KMS-11 (cell line): ENCODE results near the gene OPRM1.

Experiments
- H2AFZ ChIP-seq: fragments of 200-600 bp; sonication (generic); 2 replicates; pipeline ENCODE4 v1.6.1; 2016; ENCODE audit warnings: antibody characterized with exemption, mixed run types, low read depth
- H3K27ac ChIP-seq: fragments of 200-600 bp; sonication (generic); 2 replicates; pipeline ENCODE4 v1.6.1; 2016; ENCODE audit warnings: mild to moderate bottlenecking, mixed run types
- H3K27me3 ChIP-seq: fragments of 200-600 bp; sonication (generic); 2 replicates; pipeline ENCODE4 v1.6.1; 2017; ENCODE audit warnings: mild to moderate bottlenecking, low read depth, mixed run types, moderate library complexity; ENCODE audit not compliant: insufficient read depth
- H3K36me3 ChIP-seq: fragments of 200-600 bp; sonication (generic); 2 replicates; pipeline ENCODE4 v1.6.1; 2017; ENCODE audit warnings: mild to moderate bottlenecking, mixed run types; ENCODE audit not compliant: insufficient read depth
- H3K4me1 ChIP-seq: fragments of 200-600 bp; sonication (generic); 2 replicates; pipeline ENCODE4 v1.6.1; 2016; ENCODE audit warnings: mild to moderate bottlenecking, low read depth, mixed run types; ENCODE audit not compliant: poor library complexity, severe bottlenecking
- H3K4me2 ChIP-seq: fragments of 200-600 bp; sonication (generic); 2 replicates; pipeline ENCODE4 v1.7.0; 2016; ENCODE audit warnings: mild to moderate bottlenecking, mixed run types
- H3K4me3 ChIP-seq: fragments of 200-600 bp; sonication (generic); IDR thresholded peaks from 2 replicates; pipeline ENCODE4 v1.6.1; 2017; ENCODE audit warnings: low read depth, low read length, mixed read lengths; ENCODE audit not compliant: insufficient read depth
- H3K79me2 ChIP-seq: fragments of 200-600 bp; sonication (generic); 2 replicates; pipeline ENCODE4 v1.6.1; 2016; ENCODE audit warnings: low read depth, mixed run types; ENCODE audit not compliant: insufficient read depth
- H3K9ac ChIP-seq: fragments of 200-600 bp; sonication (generic); 2 replicates; pipeline ENCODE4 v1.6.1; 2016; ENCODE audit warnings: mild to moderate bottlenecking, mixed run types
- H4K20me1 ChIP-seq: fragments of 200-600 bp; sonication (generic); 2 replicates; pipeline ENCODE4 v1.6.1; 2016; ENCODE audit warnings: mild to moderate bottlenecking, mixed run types; ENCODE audit not compliant: insufficient read depth
- CTCF ChIP-seq: fragments of 200-600 bp; sonication (generic); conservative IDR thresholded peaks from 2 replicates; pipeline ENCODE4 v1.6.1; 2017; ENCODE audit warnings: low read depth, mild to moderate bottlenecking, antibody characterized with exemption, low read length, moderate library complexity, mixed read lengths

The OPRM1 gene

GRCh38 chr6:154202958-154203357, 163.9 kb downstream of the OPRM1 start:
- Histone ChIP-seq H3K79me2 (no peaks in the 10 kb centered on the region), H3K9ac (no peak overlapping the region), H3K4me2 (no peak overlapping the region), H3K36me3 (no peaks in the 10 kb centered on the region), H3K4me3 (no peak overlapping the region), H4K20me1 (no peaks in the 10 kb centered on the region), H3K27me3 (no peaks in the 10 kb centered on the region), H3K27ac (no peak overlapping the region), H2AFZ (no peak overlapping the region), H3K4me1 (no peaks in the 10 kb centered on the region)
- no peak for TF ChIP-seq CTCF

- Histone ChIP-seq H3K4me2 (no peak overlapping the region), H3K9ac (no peak overlapping the region), H3K27ac (no peak overlapping the region), H3K4me3 (no peak overlapping the region), H4K20me1 (no peaks in the 10 kb centered on the region), H3K36me3 (no peaks in the 10 kb centered on the region), H3K4me1 (no peaks in the 10 kb centered on the region), H3K79me2 (no peaks in the 10 kb centered on the region), H2AFZ (no peak overlapping the region), H3K27me3 (no peaks in the 10 kb centered on the region)
- TF ChIP-seq CTCF = no peak
These were observed 167.1 kb downstream of the OPRM1 start for GRCh38 chr6:154206141-154206540.

GRCh38 chr6:154206996-154207395, 168.0 kb downstream of the OPRM1 start:
- Histone ChIP-seq H3K4me1 (no peaks in the 10 kb centered on the region), H3K4me3 (no peak overlapping the region)
- TF ChIP-seq CTCF = no peak

GRCh38 chr6:154209555-154209954, 170.5 kb downstream of the OPRM1 start:
- H3K4me3 ChIP-seq = no peak overlapping the region
- no peak for TF ChIP-seq CTCF

More at GRCh38 chr6:154206996-154207395, 168.0 kb downstream of the OPRM1 start:
- Histone ChIP-seq H3K9ac (no peak overlapping the region), H3K27me3 (no peaks in the 10 kb centered on the region), H3K4me2 (no peak overlapping the region), H2AFZ (no peak overlapping the region), H3K27ac (no peak overlapping the region), H4K20me1 (no peaks in the 10 kb centered on the region), H3K36me3 (no peaks in the 10 kb centered on the region), H3K79me2 (no peaks in the 10 kb centered on the region)

More at GRCh38 chr6:154209555-154209954, 170.5 kb downstream of the OPRM1 start:
- H3K4me1 ChIP-seq = no peaks in the 10 kb centered on the region
- H3K9ac ChIP-seq = no peak overlapping the region
- H3K27me3 ChIP-seq = no peaks in the 10 kb centered on the region
- no peak overlapping the region for H2AFZ ChIP-seq
- H3K36me3 ChIP-seq = no peaks in the 10 kb centered on the region
- no peak overlapping the region for H3K27ac ChIP-seq
- H3K79me2 ChIP-seq = no peaks in the 10 kb centered on the region
- H3K4me2 ChIP-seq = no peak overlapping the region
- H4K20me1 ChIP-seq = no peaks in the 10 kb centered on the region
